Lower leg skin (tissue), 3 donors: ENCODE results near the gene ERMP1.

ENCODE experiments used
- POLR2A ChIP-seq, 2 donors: fragments of 450-650 bp; IDR thresholded peaks; one replicate each; pipeline ENCODE4 v1.6.1; 2016 to 2017; ENCODE audit warnings: antibody characterized with exemption in 2 of 2, mild to moderate bottlenecking in 1 of 2, moderate library complexity in 1 of 2
- TF ChIP-seq, protein P1 (sequence below), 3 donors: fragments of 450-650 bp; IDR thresholded peaks; one replicate each; pipeline ENCODE4 v1.5.1; 2016; ENCODE audit warnings: antibody characterized with exemption in 3 of 3, mild to moderate bottlenecking in 3 of 3, moderate library complexity in 2 of 3

DNA sequence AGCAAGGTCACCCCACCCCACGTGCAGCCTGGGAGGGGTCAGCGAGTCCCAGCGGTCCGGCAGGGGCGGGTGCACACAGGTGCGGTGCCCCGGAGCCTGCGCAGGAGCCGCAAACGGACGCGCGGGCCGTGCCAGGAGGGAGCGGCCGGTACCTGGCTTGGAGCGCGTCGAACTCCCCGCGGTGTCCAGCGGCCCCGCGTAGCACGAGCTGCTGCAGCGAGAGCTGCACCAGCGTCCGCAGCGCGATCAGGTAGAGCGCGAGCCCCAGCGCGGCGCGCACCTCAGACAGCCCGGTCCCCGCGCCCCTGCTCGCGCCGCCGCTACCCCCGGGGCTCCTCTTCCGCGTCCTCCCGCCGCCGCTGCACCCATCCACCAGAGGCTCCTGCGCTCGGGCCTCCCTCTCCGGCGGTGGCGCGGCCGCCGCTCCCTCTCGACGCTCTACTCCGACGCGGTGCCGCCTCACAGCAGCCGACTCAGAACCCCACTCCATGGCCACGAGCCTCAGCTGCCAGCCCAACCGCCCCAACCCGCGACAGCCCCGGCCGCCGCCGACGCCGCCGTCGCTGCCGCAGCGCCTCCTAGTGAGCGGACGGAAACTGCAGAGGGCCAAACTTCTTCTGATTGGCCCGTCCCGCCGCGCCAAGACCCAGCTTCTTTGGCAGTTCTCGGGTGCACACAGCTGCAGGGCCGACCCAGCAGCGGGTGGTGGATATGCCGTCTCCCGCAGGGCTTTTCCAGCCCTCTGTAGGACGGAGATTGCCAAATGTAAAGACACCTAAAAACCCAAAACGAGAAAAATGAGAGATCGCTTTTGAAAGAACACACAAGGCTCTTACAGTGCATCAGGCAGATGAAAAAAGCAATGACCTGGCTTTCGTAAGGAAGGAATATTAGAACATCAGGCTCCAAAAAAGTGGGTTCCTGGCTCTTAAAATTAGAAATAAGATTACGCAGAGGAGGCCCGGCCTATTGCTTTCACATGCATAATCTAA is at the start of gene ERMP1:
- no peak for TF ChIP-seq POLR2A (IDR thresholded peaks at IDR 0.05)
- TF ChIP-seq, protein P1, sequence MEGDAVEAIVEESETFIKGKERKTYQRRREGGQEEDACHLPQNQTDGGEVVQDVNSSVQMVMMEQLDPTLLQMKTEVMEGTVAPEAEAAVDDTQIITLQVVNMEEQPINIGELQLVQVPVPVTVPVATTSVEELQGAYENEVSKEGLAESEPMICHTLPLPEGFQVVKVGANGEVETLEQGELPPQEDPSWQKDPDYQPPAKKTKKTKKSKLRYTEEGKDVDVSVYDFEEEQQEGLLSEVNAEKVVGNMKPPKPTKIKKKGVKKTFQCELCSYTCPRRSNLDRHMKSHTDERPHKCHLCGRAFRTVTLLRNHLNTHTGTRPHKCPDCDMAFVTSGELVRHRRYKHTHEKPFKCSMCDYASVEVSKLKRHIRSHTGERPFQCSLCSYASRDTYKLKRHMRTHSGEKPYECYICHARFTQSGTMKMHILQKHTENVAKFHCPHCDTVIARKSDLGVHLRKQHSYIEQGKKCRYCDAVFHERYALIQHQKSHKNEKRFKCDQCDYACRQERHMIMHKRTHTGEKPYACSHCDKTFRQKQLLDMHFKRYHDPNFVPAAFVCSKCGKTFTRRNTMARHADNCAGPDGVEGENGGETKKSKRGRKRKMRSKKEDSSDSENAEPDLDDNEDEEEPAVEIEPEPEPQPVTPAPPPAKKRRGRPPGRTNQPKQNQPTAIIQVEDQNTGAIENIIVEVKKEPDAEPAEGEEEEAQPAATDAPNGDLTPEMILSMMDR (IDR thresholded peaks at IDR 0.05), result peak in 1 of 3 donors; percentile 89
